Activated CD8-positive, alpha-beta memory T cell treated with anti-CD3 and anti-CD28 coated beads for 48 hours (primary cell): ENCODE results near the gene VSTM2B.
A peak's percentile ranks its signal among the peaks of the same experiment; 100 is the strongest.

Source experiments
- DNase-seq, 3 experiments: peaks; one replicate each; pipeline ENCODE4 v3.0.0-alpha.2; 2020; ENCODE audit warnings: low read depth in 2 of 3, low spot score in 2 of 3

VSTM2B gene

GRCh38 chr19:29587059-29587458 lies 61.3 kb downstream of the VSTM2B start:
- no peak for DNase-seq

GRCh38 chr19:29587518-29587986 lies 61.8 kb downstream of the VSTM2B start:
- peak in 2 of 3 experiments; percentile 27 to 39 for DNase-seq

- no peak for DNase-seq
These were observed 62.3 kb downstream of the VSTM2B start for GRCh38 chr19:29588095-29588494.

GRCh38 chr19:29590278-29590677 lies 64.5 kb downstream of the VSTM2B start:
- no peak for DNase-seq

- no peak for DNase-seq
These were observed 65.9 kb downstream of the VSTM2B start for GRCh38 chr19:29591670-29592069.

GRCh38 chr19:29593869-29594268 lies 68.1 kb downstream of the VSTM2B start:
- DNase-seq: no peak

GRCh38 chr19:29596080-29596727 lies 70.4 kb downstream of the VSTM2B start:
- DNase-seq: no peak

- no peak for DNase-seq
These were observed 71.2 kb downstream of the VSTM2B start for GRCh38 chr19:29596885-29597525.

- no peak for DNase-seq
These were observed 72.2 kb downstream of the VSTM2B start for GRCh38 chr19:29598036-29598435.

GRCh38 chr19:29598496-29598895 lies 72.7 kb downstream of the VSTM2B start:
- no peak for DNase-seq

- DNase-seq: no peak
These were observed 77.5 kb downstream of the VSTM2B start for GRCh38 chr19:29603308-29603707.

- DNase-seq: peak; percentile 93 to 99 (median 99)
These were observed 80.0 kb downstream of the VSTM2B start, which contains the start of gene POP4 for GRCh38 chr19:29605653-29606419. Gene POP4, plus strand, starts transcription at chr19:29606283. Its CDS starts 36 bp downstream, at chr19:29606319.

GRCh38 chr19:29606420-29606747 lies 80.6 kb downstream of the VSTM2B start:
- DNase-seq: no peak

- no peak for DNase-seq
These were observed 83.8 kb downstream of the VSTM2B start for GRCh38 chr19:29609636-29610035.

GRCh38 chr19:29610213-29610573 lies 84.4 kb downstream of the VSTM2B start:
- no peak for DNase-seq

GRCh38 chr19:29610574-29611271 lies 84.9 kb downstream of the VSTM2B start:
- DNase-seq: peak; percentile 51 to 64 (median 63)

- DNase-seq: no peak
These were observed 86.3 kb downstream of the VSTM2B start for GRCh38 chr19:29612121-29612520.

- DNase-seq: no peak
These were observed 87.2 kb downstream of the VSTM2B start for GRCh38 chr19:29612801-29613595.

GRCh38 chr19:29614046-29614445 lies 88.3 kb downstream of the VSTM2B start:
- no peak for DNase-seq
